ENCODE data around the gene TNNT3.

The TNNT3 gene

GRCh38 chr11:1899090-1899489 is 20.4 kb upstream of the TNNT3 start:
- DNase-seq, result no peak

DNA sequence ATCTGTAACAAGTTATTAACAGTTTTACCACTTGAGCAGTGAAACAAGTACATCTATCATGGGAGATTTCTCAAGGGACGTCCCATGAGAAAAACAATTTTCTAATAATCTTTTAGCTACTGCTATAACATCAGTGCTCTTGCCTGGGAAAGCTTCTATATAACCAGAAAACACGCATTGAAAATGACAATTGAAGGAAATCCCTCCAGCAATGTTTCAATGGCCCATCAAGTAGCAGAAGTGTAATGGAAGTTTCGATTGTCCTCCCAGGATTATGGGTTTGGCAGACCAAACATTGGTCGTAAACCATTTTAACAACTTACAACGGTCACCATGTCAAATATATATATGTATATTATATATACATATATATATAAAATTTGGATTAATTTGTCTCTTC is 19.8 kb upstream of the TNNT3 start:
- DNase-seq, result no peak

GRCh38 chr11:1906181-1906580 is 13.3 kb upstream of the TNNT3 start:
- DNase-seq, result no peak

- no peak for DNase-seq
Measured at GRCh38 chr11:1906611-1907423, 12.7 kb upstream of the TNNT3 start.

GRCh38 chr11:1908618-1909017 is 10.9 kb upstream of the TNNT3 start:
- DNase-seq, result no peak

- DNase-seq, result no peak
Measured at GRCh38 chr11:1909524-1909923, 10.0 kb upstream of the TNNT3 start.

- no peak for DNase-seq
Measured at GRCh38 chr11:1912289-1912878, 7.1 kb upstream of the TNNT3 start.

- no peak for DNase-seq
Measured at GRCh38 chr11:1913271-1914060, 6.0 kb upstream of the TNNT3 start.

- DNase-seq, result no peak
Measured at GRCh38 chr11:1915795-1916131, 3.7 kb upstream of the TNNT3 start.

DNA sequence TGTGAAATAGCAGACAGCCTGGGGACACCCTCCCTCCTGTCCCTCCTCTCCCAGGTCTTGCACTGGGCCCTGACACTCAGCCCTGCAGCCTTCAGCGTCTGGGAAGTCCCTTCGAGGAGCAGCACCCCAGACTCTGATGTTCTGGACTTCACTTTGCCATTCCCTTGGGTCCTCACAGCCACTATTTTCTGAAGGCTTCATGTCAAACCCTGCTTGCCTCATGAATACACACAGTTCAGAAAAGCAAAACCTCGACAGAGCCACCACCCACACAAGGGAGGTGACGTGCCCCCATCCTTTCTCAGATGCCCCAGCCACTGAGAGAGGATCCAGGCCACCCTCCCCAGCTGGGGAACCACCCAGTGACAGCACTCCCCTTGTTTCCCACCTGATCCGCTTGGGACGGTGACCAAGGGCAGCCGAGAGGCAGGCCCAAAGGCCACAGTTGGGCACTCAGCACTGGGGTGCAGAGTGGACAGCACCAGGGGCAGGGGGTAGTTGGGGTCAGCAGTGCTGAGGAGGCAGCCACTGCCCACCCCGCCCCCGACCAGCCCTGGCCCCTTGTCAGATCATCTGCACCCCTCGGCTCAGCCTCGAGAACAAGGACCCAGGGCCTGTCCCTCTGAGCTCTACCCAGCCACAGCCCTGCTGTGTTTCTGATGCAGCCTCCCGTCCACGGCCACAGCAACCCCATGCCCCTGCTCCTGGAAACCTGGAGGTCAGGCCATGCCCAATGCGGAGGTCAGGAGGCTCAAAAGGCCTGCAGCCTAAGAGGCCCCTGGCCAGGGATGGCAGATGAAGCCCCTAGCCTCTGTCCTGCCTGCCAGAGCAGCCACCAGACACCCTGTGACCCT is 3.1 kb upstream of the TNNT3 start:
- DNase-seq, result no peak

DNA sequence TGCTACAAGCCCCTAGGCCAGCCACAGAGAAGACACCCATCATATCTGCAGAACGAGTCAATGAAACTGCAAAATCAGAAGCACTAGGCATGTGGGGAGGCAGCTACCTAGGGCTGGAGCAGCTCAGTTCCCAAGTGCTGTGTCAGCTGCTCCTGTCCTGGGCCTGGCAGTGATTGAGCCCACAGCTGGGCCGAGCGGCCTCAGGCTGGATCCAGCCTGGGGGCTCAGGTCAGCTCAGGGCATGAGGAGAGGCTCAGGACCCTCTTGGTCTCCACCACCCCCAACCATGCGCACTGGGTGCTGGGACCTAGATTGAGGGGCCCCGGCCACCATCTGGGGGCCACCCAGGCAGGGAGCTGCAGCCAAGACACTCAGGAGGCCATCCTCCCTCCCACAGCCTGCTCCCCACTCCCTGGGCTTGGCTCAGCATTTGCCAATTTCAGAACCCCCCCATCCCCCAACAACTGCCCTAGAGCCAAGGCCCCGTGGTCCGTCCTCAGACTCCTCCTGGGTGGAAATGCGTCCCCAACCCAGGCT is 2.4 kb upstream of the TNNT3 start:
- DNase-seq, result no peak

DNA sequence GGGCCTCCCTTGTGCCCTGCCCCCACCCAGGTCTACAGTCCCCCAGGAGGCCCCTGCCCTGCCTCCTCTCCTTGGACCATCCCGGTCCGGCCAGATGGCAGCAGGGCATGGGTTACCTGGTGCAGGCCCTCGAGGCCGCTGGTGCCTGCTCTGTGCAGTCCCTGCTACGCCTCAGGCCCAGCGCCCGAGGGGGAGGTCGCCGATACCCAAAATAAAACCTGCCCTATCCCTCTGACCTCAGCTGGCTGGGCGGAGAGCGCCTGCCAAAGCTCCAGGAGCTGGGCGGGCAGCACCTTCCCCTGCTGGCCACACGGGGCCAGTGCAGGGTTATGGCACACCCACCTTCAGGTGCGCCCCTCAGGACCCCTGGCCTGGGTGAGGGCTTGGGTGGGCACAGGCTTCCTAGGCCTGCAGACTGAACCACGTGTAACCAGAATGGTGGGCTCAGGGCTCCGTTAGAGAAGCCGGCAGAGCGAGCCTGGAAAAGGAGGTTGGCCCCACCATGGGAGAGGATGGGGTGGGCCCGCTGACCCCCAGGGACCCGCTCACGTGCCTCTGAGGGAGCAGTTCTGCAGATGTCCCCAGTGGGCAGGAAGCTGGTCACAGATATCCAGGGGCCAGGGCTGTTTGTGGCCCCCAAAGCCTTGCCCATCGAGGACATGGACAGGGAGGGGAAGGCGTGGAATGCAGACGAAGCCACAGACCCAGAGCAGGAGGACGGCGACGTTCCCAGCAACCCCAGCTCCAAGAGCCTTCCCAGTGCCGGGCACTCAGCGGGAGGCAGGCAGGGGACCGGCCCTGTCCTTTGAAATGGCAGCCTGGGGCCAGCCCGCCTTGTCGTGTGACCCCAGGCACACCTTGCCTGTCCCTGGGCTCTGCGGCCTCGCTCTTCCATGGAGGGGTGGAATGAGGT is 1.7 kb upstream of the TNNT3 start:
- no peak for DNase-seq

GRCh38 chr11:1918436-1919315 is 827 bp upstream of the TNNT3 start:
- no peak for DNase-seq

DNA sequence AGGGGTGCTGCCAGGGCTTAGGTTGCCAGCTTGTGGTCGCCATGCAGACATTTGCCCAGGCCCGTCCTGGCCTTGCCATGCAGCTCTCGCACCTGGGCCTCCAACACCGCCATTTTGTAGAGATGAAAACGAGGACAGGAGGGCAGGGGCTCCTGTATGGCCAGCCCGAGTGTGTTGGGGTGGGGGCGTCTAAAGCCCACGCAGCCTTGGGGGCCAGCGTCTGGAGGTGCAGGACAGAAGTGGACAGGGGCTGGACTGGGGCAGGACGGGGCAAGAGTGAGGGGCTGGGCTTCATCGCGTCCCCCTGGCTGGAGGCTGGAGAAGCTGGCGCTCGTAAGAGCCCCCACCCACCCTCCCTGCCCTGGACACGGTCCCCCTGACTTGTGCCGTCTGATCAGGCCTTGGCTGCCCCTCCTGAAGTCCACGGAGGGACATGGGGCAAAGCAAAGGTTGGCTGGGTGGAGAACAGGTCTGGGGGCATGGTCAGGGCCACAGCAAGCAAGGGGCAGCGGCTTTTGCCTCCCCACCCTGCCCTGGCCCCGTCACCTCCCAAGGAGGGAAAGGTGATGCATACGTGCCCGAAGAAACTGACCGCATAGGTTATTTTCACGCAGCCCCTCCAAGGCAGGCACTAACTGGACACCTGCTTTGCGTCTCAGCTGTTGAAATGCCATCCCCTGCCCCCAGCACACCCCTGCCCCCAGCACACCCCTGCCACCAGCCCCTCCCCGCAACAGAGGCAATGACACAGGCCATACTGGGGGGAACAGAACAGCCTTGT is 815 bp downstream of the TNNT3 start:
- no peak for DNase-seq

GRCh38 chr11:1920909-1921573 is 1.5 kb downstream of the TNNT3 start:
- DNase-seq, result no peak

- no peak for DNase-seq
Measured at GRCh38 chr11:1921574-1922141, 2.2 kb downstream of the TNNT3 start.

- no peak for DNase-seq
Measured at GRCh38 chr11:1922481-1923081, 3.1 kb downstream of the TNNT3 start.

DNA sequence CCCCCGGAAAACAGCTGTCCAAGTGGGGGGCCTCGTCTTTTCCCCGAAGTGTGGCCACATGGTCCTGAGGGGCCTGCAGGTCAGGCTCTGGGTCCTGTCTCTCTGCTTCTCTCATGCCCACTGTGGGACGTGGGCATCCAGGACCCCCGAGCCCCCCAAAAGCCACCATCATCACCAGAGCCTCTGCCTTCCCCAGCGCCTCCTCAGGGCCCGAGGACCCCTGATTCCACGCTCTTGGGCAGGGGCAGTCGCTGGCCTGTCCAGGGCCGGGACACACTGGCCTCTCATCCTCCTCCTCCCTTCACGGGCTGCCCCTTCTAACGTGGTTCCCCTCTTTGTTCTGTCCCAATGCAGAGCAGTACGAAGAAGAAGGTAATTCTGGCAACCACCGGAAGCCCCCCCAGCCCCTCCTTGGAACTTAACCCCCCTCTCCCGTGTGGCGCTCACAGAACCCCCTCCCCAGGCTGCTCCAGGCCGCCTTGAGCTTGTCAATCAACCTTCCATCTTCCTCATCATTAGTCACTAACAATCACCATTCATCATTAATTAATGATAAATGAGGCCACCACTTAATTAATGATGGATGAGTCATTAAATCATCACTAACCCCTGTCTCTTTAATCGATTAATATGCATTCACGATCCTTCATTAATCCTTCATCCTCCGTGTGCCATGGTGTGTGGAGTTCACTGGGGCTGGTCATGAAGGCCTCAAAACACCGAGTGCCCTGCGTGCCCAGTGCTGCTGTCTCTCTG is 3.9 kb downstream of the TNNT3 start:
- DNase-seq, result no peak

All from stimulated activated CD4-positive, alpha-beta T cell treated with anti-CD3 and anti-CD28 coated beads, Interleukin-1b, Interleukin-23, amount 100 ng/mL, for 48 hours (primary cell).